Skin epidermis (tissue), 12 donors: Measurements from ENCODE around the gene AP4B1.
"Not testable (repeated sequence)": the region's sequence is repeated elsewhere in the genome, so short reads cannot be mapped to it uniquely, and the experiment has no call there.

Experiments used
- H3K27ac ChIP-seq, 21 experiments: fragments of 200-600 bp; sonication (generic) in 11 of 21; one replicate each; pipeline ENCODE4 v1.5.0; 2020; ENCODE audit warnings: mild to moderate bottlenecking in 3 of 21, inconsistent platforms in 2 of 21, moderate library complexity in 2 of 21
- H3K4me3 ChIP-seq, 7 experiments: fragments of 200-600 bp; sonication (generic) in 2 of 7; one replicate each; pipeline ENCODE4 v1.5.0; 2020; ENCODE audit warnings: inconsistent platforms in 2 of 7, mild to moderate bottlenecking in 2 of 7, moderate library complexity in 1 of 7

The AP4B1 gene

GRCh38 chr1:113868387-113869083 is 36.1 kb downstream of the AP4B1 start:
- H3K27ac ChIP-seq: peak overlapping the region in 3 of 21 experiments; percentile 13 to 87 (median 27)
- H3K4me3 ChIP-seq: no peak overlapping the region

DNA sequence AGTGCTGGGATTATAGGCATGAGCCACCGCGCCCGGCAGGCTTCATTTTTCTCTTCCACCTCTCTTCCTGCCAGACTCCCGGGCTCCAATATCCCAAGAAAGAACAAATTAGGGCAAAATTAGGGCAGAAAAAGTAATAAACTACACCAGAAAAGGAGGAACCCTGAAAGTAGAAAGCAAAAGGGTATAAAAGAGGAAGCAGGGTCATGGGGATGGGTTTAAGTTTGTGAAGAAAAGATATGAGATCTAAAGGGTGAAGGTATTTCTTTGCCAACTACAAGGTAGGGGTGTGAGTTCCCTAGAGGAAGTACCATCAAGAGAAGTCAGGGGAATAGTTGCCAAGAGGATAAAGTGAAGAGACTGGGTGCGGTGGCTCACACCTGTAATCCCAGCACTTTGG is 43.0 kb downstream of the AP4B1 start:
- H3K27ac ChIP-seq: peak overlapping the region in 4 of 21 experiments; percentile 15 to 51 (median 24)
- no peak overlapping the region for H3K4me3 ChIP-seq

- Histone ChIP-seq H3K27ac (peak overlapping the region in 7 of 21 experiments; percentile 2 to 55 (median 22)), H3K4me3 (no peak overlapping the region)
Measured at GRCh38 chr1:113860891-113861290, 43.7 kb downstream of the AP4B1 start.

DNA sequence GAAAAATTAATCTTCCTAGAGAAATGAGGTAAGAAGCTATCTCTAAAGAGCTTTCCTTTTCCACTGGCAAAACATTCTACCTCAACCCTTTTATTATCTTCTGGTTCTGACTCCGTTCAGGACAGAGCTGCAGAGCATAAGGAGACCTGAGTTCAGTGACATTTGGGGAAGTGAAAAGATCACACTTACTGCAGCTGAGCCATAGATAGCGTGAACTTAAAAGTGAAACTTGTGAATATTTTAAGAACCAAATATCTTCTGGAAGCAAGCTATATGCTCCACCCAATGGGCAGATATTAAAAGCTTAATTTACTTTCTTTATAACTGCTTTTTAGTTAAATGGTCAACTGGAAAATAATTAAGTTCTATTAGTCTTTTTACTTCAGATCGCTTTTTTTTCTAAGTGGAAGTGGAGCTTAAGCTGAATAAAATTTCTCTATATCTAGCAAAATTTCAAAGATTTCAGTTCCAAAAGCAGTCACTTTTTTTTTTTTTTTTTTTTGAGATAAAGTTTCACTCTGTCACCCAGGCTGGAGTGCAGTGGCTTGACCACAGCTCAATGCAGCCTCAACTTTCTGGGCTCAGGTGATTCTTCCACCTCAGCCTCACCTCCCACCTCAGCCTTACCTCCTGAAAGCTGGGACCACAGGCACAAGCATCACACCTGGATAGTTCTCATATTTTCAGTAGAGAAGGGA is 45.0 kb downstream of the AP4B1 start:
- Histone ChIP-seq H3K4me3 (no peak overlapping the region), H3K27ac (peak overlapping the region in 7 of 21 experiments; percentile 2 to 51 (median 22))

DNA sequence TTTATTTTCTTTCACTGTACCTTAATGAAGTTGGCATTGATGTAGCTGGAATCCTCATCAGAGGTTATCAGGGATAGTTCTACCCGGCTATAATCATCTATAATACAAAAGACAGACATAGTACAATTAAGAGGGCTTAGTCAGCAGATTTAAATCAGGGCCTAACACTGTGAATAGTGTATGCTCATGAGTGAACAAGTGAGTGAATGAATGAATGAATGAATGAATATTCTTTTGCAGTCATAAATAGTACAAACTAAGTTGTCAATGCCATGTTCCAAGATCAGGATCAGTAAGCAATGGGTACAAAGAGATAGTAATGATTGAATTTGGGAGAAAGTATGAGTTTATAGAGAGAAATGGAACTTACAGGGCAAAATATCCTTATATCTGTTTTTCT is 45.6 kb downstream of the AP4B1 start:
- H3K4me3 ChIP-seq: no peak overlapping the region
- H3K27ac ChIP-seq: peak overlapping the region in 6 of 21 experiments; percentile 2 to 51 (median 20)

DNA sequence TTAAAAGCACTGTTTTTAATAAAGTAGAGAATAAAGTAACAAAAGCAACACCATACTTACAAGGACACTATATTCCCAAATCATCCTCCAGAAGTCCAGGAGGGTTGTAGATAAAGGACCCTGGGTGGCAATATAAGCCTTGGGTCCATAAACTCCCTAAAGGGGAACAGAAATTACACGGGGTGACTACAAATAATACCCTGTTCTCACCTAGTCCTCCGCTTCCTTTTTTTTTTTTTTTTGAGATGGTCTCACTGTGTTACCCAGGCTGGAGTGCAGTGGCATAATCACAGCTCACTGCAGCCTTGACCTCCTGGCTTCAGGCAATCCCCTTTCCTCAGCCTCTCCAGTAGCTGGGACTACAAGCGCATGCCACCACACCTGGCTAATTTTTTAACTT is 46.2 kb downstream of the AP4B1 start:
- H3K27ac ChIP-seq: peak overlapping the region in 2 of 21 experiments; percentile 42 to 51

DNA sequence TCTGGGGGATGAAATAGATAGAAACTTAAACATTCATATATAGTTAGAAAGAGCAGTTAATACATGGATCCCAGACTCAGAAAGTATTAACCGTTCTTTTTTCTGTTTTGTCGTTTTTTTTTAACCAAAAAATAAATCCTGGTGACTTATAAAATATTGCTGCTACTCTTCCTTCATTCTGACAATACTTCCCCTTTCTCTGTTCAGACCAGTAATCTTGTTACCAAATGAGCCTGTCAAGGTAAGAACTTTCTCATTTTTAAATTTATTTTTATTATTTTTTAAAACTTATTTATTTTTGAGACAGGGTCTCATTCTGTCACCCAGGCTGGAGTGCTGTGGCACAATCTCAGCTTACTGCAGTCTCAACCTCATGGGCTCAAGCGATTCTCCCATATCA is 46.8 kb downstream of the AP4B1 start:
- H3K4me3 ChIP-seq: no peak overlapping the region
- H3K27ac ChIP-seq: peak overlapping the region in 2 of 21 experiments; percentile 27 to 42

More for the DNA sequence above, 46.2 kb downstream of the AP4B1 start:
- H3K4me3 ChIP-seq: no peak overlapping the region

DNA sequence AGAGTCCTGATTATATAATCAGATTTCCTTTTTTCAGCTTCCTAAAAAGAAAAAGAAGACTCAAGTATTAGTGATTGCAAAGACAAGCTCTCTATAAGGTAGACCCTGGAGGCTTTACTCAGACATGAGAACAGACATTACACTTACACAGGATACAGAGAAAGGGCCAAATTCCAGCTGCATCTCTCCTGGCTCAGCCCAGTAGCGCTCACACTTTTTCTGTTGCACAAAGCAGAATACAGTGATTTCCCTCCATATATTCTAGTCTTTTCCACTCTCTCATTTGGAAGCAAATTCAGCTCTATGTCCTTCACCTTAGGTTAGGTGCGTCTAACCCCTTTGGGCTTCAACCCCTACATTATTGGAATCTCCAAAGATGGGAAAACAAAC is 48.2 kb downstream of the AP4B1 start:
- Histone ChIP-seq H3K27ac (no peak overlapping the region), H3K4me3 (no peak overlapping the region)

- Histone ChIP-seq H3K27ac (no peak overlapping the region), H3K4me3 (no peak overlapping the region)
Measured at GRCh38 chr1:113855630-113856400, 48.8 kb downstream of the AP4B1 start.

DNA sequence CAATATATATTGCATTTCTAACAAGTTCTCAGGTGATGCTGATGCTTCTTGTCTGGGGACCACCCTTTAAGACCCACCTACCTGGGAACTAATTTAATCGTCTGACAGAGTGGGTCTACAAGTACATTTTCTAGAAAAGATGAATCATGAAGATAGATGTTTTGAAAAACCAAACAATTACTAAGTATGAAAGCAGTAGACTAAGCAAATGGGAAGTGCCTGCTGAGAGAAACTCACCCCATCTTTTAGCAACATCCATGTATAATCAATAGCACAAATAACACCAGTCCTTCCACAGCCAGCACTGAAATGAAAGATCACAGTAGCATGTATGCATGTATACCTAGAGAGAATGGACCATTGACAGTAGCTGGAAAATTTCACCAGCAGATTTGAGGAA is 50.4 kb downstream of the AP4B1 start:
- H3K27ac ChIP-seq: no peak overlapping the region
- H3K4me3 ChIP-seq: no peak overlapping the region

GRCh38 chr1:113852694-113853093 is 51.9 kb downstream of the AP4B1 start:
- not testable (repeated sequence) for H3K4me3 ChIP-seq
- peak overlapping the region in 1 of 21 experiments; percentile 33 for H3K27ac ChIP-seq

GRCh38 chr1:113850127-113850796 is 54.3 kb downstream of the AP4B1 start:
- Histone ChIP-seq H3K27ac (no peak overlapping the region), H3K4me3 (no peak overlapping the region)

DNA sequence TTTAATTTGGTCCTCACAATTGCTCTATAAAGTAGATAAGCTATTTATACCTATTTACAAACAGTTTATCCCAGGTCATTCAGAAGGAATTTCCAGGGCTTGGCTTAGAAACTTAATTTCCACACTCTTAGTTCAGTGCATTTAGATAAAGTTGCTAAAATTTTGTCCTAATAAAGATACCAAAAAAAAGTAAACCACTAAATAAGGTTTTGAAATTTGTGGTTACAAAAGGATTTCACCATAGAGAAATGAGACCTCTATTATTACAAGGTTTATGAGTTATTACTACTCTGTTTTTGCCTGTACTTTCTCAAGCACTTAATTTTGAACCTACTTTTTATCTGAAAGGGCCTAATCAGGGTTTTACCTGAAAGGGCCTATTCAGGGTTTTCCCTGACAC is 55.5 kb downstream of the AP4B1 start:
- Histone ChIP-seq H3K27ac (no peak overlapping the region), H3K4me3 (no peak overlapping the region)

DNA sequence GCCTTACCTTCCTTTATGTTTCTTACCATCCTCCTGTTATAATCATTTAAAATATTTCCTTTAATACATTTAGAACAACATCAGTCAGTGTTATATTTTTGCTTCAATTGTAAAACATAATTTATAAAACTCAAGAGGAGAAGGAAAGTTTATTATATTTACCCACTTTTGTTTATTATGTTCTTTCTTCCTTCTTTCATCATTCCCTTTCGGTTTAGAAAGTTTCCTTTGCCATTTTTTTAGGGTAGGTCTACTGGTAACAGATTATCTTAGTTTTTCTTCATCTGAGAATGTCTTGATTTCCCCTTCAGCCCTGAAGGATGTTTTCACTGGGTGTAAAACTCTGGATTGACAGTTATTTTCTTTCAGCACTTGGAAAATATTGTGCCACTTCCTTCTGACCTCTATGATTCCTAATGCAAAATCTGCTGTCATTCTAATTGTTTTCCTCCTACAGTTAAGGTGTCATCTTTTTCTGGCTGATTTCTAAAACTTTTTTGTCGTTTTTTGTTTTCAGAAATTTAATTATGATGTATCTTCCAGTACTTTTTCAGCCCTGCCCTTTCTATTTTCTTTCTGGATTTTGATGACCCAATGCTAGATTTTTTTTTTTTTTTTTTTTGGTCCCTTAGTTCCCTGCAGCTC is 58.1 kb downstream of the AP4B1 start:
- no peak overlapping the region for H3K4me3 ChIP-seq
- H3K27ac ChIP-seq: no peak overlapping the region
